VCaP (cell line): Measurements from ENCODE around the gene APOL6.
"Not testable (repeated sequence)": the region's sequence is repeated elsewhere in the genome, so short reads cannot be mapped to it uniquely, and the experiment has no call there.

Source experiments
- H3K27ac ChIP-seq: fragments of 450-650 bp; 2 replicates; pipeline ENCODE4 v1.5.1; 2017
- TF ChIP-seq, protein P1 (sequence below): fragments of 450-650 bp; conservative IDR thresholded peaks from 2 replicates; pipeline ENCODE4 v1.5.1; 2017; ENCODE audit warnings: mild to moderate bottlenecking, moderate library complexity

The APOL6 gene

DNA sequence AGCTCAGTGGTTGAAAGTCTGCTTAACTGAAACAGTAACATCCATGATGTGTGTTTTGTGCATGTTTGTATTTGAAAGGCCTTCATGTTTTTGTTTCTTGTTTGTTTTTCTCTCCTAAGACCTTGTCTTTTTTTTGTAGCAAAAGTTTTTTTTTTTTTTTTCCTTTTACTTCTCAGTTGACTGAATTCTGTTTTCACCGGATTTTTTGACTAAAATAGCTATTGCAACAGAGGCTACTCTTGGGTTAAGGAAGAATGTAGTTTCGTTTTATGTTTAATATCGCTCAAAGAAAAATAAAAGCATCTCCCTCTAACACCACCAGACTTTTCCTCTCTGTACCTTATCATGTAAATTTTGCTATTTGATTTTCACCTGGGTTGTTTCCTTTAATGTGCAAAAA lies 15.1 kb downstream of the APOL6 start:
- TF ChIP-seq, protein P1, sequence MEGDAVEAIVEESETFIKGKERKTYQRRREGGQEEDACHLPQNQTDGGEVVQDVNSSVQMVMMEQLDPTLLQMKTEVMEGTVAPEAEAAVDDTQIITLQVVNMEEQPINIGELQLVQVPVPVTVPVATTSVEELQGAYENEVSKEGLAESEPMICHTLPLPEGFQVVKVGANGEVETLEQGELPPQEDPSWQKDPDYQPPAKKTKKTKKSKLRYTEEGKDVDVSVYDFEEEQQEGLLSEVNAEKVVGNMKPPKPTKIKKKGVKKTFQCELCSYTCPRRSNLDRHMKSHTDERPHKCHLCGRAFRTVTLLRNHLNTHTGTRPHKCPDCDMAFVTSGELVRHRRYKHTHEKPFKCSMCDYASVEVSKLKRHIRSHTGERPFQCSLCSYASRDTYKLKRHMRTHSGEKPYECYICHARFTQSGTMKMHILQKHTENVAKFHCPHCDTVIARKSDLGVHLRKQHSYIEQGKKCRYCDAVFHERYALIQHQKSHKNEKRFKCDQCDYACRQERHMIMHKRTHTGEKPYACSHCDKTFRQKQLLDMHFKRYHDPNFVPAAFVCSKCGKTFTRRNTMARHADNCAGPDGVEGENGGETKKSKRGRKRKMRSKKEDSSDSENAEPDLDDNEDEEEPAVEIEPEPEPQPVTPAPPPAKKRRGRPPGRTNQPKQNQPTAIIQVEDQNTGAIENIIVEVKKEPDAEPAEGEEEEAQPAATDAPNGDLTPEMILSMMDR, result no peak
- H3K27ac ChIP-seq, result no peak overlapping the region

DNA sequence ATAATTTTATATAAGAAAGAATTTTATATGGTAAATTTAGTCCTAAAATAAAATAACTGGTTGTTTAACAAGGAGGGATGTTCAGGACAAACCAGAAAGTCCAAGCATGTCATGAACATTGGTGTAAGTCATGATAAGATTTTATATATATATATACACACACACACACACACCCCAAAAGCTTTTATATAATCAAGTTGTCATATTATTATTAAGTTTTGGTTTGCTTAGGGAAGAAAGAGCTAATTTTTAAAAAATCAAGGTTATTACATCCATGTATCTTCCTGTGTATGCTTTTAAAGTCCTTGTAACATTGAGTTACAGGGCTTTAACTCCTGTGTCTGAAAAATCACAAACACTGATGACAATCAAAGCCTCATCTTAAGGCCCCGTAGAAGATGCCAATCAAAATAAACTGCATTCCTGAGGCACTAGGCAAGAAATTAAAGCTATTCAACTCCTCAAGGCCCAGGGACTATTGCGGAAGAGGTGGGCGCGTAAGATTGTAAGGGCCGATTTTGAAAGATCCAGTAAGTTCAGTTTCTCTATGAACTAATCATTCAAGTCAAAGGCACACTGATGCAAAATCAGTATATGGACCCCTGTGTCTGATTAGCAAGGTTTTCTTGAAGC lies 16.8 kb downstream of the APOL6 start:
- H3K27ac ChIP-seq, result no peak overlapping the region
- TF ChIP-seq, protein P1, result no peak

DNA sequence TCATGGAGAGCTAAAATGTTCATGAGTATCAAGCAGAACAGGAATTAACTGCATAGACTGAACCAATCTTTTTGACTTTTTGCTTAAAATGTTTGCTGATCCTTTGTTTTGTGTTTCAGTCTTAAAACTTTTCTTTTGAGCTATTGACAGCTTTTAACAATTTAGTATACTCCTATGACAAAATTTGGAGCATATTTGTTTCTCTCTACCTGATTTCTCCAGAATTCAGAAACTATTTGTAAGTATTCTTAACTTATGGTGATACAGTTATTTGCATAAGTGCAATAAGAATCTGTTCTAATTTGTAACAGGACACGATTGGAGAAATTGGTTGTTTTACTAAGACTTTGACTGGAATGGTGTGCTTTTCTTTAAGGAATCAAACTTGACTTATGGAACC lies 18.5 kb downstream of the APOL6 start:
- not testable (repeated sequence) for H3K27ac ChIP-seq

DNA sequence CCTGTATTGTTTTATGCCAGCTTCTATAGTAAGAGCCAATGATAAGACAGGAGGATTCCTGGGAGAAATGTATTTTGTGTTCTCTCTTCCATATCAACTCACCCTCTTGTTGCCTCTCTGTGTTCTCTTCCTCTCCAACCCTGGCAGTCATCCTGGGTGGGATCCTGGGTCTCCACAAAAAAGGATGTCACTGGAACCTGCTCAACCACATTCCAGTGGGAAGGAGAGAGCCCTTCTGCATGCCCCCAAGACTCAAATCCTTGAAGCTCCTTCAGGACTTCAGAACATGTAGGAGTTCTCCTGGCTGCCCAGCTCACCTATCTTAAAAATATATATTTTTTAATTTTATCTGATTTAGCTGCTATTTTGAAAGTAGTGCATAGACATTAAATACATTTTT lies 26.1 kb downstream of the APOL6 start:
- TF ChIP-seq, protein P1, result no peak
- H3K27ac ChIP-seq, result no peak overlapping the region

DNA sequence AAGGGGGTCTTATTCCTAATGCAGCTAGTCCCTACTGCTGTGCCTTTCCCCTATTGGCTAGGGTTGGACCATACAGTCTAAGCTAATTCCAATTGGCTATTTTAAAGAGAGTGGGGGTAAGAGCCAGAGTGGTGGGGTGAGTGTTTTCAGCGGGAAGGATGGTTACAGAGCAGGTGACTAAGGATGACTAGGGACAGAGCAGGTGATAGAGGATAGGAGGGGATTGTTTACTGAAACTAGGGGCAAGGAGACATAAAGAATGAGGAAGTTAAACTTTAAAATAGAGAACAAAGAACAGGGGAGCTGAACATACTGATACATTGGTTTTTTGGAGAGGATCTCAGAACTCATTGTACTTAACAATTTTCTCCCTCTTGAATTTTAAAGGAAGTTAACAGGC lies 27.8 kb downstream of the APOL6 start:
- not testable (repeated sequence) for H3K27ac ChIP-seq

DNA sequence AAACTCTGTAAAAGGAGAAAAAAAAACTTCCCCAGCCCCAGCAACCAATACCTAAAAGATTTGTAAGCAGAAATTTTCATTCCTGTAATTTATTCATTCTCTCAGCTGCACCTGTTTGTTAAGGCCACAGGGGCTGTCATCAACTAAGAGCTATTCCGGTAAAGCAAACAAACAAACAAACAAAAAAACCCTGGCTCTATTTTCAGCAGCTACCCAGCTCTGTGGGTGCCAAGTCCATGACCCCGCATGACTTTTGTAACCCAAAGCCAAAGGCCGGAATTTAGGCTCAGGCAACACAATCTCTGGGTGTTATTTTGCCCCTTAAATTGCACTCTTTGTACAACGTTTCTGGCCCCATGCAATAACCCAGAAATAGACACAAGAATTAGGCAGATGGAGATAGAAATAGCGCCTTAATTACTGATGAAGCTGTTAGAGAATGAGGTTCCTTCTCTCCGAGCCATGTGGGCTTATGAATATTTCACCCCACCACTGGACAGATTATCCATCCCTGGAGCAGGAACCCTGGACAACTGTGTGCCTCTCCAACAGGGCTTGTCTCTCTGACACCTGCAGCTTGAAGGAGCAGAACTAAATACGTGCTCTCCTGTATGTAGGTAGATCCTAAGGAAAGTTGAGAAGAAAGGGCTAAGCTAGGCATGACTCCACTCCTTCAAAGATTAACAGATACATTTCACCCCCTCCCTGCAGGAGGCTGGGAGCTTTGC lies 29.4 kb downstream of the APOL6 start:
- TF ChIP-seq, protein P1, result no peak
- no peak overlapping the region for H3K27ac ChIP-seq

DNA sequence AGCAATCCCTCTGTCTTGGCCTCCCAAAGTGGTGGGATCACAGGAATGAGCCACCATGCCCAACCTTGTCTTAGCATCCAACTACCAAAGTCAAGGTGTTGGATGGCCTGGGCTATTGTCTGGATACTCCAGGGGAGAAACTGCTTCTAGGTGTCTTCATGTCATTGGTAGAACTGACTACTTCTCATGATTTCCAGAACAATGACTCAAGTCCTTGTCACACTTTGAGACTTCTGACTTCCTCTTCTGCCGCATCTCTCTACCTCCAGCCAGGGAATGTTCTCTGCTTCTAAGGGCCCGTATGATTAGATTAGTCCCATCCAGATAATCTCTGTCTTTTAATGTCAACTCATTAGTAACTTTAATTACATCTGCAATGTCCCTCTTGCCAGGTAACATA lies 30.6 kb downstream of the APOL6 start:
- TF ChIP-seq, protein P1, result no peak
- no peak overlapping the region for H3K27ac ChIP-seq

DNA sequence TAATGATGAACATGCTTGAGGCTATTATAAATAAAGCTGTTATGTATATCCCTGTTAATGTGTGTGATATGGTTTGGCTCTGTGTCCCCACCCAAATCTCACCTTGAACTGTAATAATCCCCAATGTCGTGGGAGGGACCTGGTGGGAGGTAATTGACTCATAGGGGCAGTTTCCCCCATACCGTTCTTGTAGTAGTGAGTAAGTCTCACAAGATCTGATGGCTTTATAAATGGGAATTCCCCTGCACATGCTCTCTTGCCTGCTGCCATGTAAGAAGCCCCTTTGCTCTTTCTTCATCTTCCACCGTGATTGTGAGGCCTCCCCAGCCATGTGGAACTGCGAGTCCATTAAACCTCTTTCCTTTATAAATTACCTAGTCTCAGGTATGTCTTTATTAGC lies 31.2 kb downstream of the APOL6 start:
- H3K27ac ChIP-seq, result not testable (repeated sequence)

DNA sequence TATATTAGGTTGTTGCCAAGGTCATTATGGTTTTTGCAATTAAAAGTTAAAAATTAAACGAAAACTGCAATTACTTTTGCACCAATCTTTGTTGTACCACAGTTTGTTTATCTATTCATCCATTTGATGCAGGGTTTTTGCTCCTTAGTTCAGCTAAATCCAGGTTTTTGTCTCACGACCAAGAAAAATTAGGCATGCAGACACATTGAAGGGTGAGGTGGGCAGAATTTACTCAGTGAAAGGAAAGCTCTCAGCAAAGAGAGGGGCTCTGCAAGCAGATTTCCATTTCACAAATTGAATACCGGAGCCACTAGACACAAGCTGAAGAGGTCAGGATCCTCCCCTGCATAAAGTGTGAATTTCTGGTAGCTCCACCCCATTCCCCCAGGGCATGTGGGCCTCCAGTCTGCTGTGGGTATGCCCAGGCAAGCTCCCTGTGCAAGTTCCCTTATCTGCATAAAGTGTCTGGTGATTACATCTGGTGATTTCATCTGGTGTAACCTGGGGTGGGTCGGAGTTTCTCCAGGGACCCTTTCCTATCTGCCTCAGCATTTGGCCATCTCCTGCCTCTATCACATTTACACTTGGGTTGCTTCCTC lies 33.3 kb downstream of the APOL6 start:
- TF ChIP-seq, protein P1, result no peak

More for the DNA sequence above, 33.3 kb downstream of the APOL6 start:
- H3K27ac ChIP-seq, result no peak overlapping the region
